IMR-90 (cell line): ENCODE measurements around the gene DDX4. TPM values are rescaled to one million over a fixed set of nuclear protein-coding genes. Genes with fewer than 3 reads are reported as not detected.

Source experiments
- ATAC-seq: fragments of 200-7000 bp; cut with Tn5 transposase; 2 replicates; pipeline ENCODE4 v1.9.1; 2020; ENCODE audit warnings: low read depth, mild to moderate bottlenecking, moderate library complexity
- BruUV-seq: library from RNA; stranded (reverse); fragments of 400-500 nt; replicated peaks from 2 replicates; lab custom pipeline; 2021; lab: Mats Ljungman, UMichigan
- CTCF ChIA-PET: fragments of 300-600 bp; formaldehyde crosslinking; extraction: SDS; loops from one replicate; lab custom pipeline; 2021; ENCODE audit warnings: antibody characterized with exemption; lab: Yijun Ruan, JAX
- POLR2A ChIA-PET: fragments of 300-600 bp; sonication (Branson Sonifier 250); formaldehyde crosslinking; loops from one replicate; lab custom pipeline; 2022; ENCODE audit warnings: antibody characterized with exemption; ENCODE audit not compliant: unreplicated experiment; lab: Charles Lee
- DNase-seq: peaks from one replicate; pipeline ENCODE4 v3.0.0; 2013
- H2AFZ ChIP-seq: replicated peaks from 2 replicates; pipeline ENCODE3; 2013; ENCODE audit warnings: low read length, mild to moderate bottlenecking; ENCODE audit not compliant: poor library complexity
- H2AK5ac ChIP-seq: 2 replicates; pipeline ENCODE4 v1.6.1; 2013; ENCODE audit warnings: low read depth, low read length, inconsistent platforms
- H2AK9ac ChIP-seq: replicated peaks from 2 replicates; pipeline ENCODE3; 2013; ENCODE audit warnings: mild to moderate bottlenecking, low read depth, low read length, moderate library complexity; ENCODE audit not compliant: poor library complexity
- H2BK120ac ChIP-seq: 2 replicates; pipeline ENCODE4 v1.6.1; 2013; ENCODE audit warnings: low read depth, low read length, inconsistent platforms
- H2BK15ac ChIP-seq: 3 replicates; pipeline ENCODE4 v1.6.1; 2013; ENCODE audit warnings: low read depth, low read length, inconsistent platforms
- H2BK20ac ChIP-seq: 2 replicates; pipeline ENCODE4 v1.6.1; 2013; ENCODE audit warnings: low read depth, mild to moderate bottlenecking, inconsistent platforms, low read length, moderate library complexity
- H2BK5ac ChIP-seq: 2 replicates; pipeline ENCODE4 v1.6.1; 2013; ENCODE audit warnings: mild to moderate bottlenecking, low read depth, low read length, inconsistent platforms; ENCODE audit not compliant: poor library complexity, severe bottlenecking
- H3K14ac ChIP-seq: replicated peaks from 2 replicates; pipeline ENCODE4 v1.6.1; 2013; ENCODE audit warnings: low read depth, low read length, inconsistent platforms
- H3K18ac ChIP-seq: 2 replicates; pipeline ENCODE4 v1.6.1; 2013; ENCODE audit warnings: low read depth, low read length, control low read depth
- H3K23ac ChIP-seq: 2 replicates; pipeline ENCODE4 v1.6.1; 2013; ENCODE audit warnings: low read depth, low read length, inconsistent platforms
- H3K27ac ChIP-seq: 2 replicates; pipeline ENCODE4 v1.5.1; 2013; ENCODE audit warnings: mild to moderate bottlenecking, control low read depth, low read length; ENCODE audit not compliant: insufficient read depth
- H3K27me3 ChIP-seq: 2 replicates; pipeline ENCODE4 v1.6.1; 2013; ENCODE audit warnings: low read length; ENCODE audit not compliant: control insufficient read depth, insufficient read depth
- H3K36me3 ChIP-seq: 2 replicates; pipeline ENCODE4 v1.6.1; 2013; ENCODE audit warnings: low read length, mixed read lengths; ENCODE audit not compliant: control insufficient read depth, insufficient read depth
- H3K4ac ChIP-seq: 2 replicates; pipeline ENCODE4 v1.6.1; 2013; ENCODE audit warnings: low read depth, low read length, inconsistent platforms
- H3K4me1 ChIP-seq: 2 replicates; pipeline ENCODE4 v1.6.1; 2013; ENCODE audit warnings: low read length, mixed read lengths; ENCODE audit not compliant: control insufficient read depth, insufficient read depth
- H3K4me2 ChIP-seq: 2 replicates; pipeline ENCODE4 v1.6.1; 2013; ENCODE audit warnings: low read depth, mild to moderate bottlenecking, control low read depth, low read length, moderate library complexity
- H3K4me3 ChIP-seq: 2 replicates; pipeline ENCODE4 v1.5.1; 2013; ENCODE audit warnings: low read depth, mild to moderate bottlenecking, control low read depth, low read length, moderate library complexity; ENCODE audit not compliant: insufficient read depth
- H3K56ac ChIP-seq: 2 replicates; pipeline ENCODE4 v1.6.1; 2013; ENCODE audit warnings: low read length, inconsistent platforms; ENCODE audit not compliant: insufficient read depth; ENCODE audit errors: extremely low read depth
- H3K79me1 ChIP-seq, 2 experiments: 2 replicates each; pipeline ENCODE4 v1.6.1; 2013; ENCODE audit warnings: low read length in 2 of 2, inconsistent platforms in 1 of 2, low read depth in 1 of 2
- H3K9ac ChIP-seq: 2 replicates; pipeline ENCODE4 v1.6.1; 2013; ENCODE audit warnings: low read depth, low read length, control low read depth
- H3K9me1 ChIP-seq: 2 replicates; pipeline ENCODE4 v1.6.1; 2013; ENCODE audit warnings: low read length, inconsistent platforms; ENCODE audit not compliant: insufficient read depth
- H3K9me3 ChIP-seq: 2 replicates; pipeline ENCODE4 v1.6.1; 2013; ENCODE audit warnings: low read length; ENCODE audit not compliant: control insufficient read depth, insufficient read depth
- H4K20me1 ChIP-seq: 2 replicates; pipeline ENCODE4 v1.6.1; 2013; ENCODE audit warnings: low read length, inconsistent platforms; ENCODE audit not compliant: insufficient read depth
- H4K5ac ChIP-seq: 2 replicates; pipeline ENCODE4 v1.6.1; 2013; ENCODE audit warnings: mild to moderate bottlenecking, low read depth, low read length, control low read depth
- H4K8ac ChIP-seq, 2 experiments: 2 replicates each; pipeline ENCODE4 v1.6.1; 2013; ENCODE audit warnings: low read depth in 2 of 2, low read length in 2 of 2, control low read depth in 1 of 2, inconsistent platforms in 1 of 2
- H4K91ac ChIP-seq: 2 replicates; pipeline ENCODE4 v1.6.1; 2013; ENCODE audit warnings: low read depth, low read length, inconsistent platforms; ENCODE audit not compliant: insufficient read depth
- BHLHE40 ChIP-seq: fragments of 150-350 bp; IDR thresholded peaks from 2 replicates; pipeline ENCODE4 v1.6.1; 2016; ENCODE audit warnings: mild to moderate bottlenecking, low read depth, low read length
- CHD1 ChIP-seq: IDR thresholded peaks from 2 replicates; pipeline ENCODE4 v1.6.1; 2012; ENCODE audit warnings: low read depth, low read length, improper control_type of control experiment
- ELK1 ChIP-seq: fragments of 150-350 bp; IDR thresholded peaks from 2 replicates; pipeline ENCODE4 v1.6.1; 2016; ENCODE audit warnings: low read depth, mild to moderate bottlenecking, low read length, moderate library complexity, borderline replicate concordance
- MAFK ChIP-seq: IDR thresholded peaks from 2 replicates; pipeline ENCODE4 v1.6.1; 2012; ENCODE audit warnings: low read depth, low read length, improper control_type of control experiment
- MAZ ChIP-seq: IDR thresholded peaks from 2 replicates; pipeline ENCODE4 v1.6.1; 2012; ENCODE audit warnings: low read depth, mild to moderate bottlenecking, low read length, improper control_type of control experiment, moderate library complexity, borderline replicate concordance
- MXI1 ChIP-seq: IDR thresholded peaks from 2 replicates; pipeline ENCODE4 v1.6.1; 2012; ENCODE audit warnings: low read depth, mild to moderate bottlenecking, low read length, moderate library complexity, borderline replicate concordance
- NFE2L2 ChIP-seq: fragments of 150-350 bp; IDR thresholded peaks from 2 replicates; pipeline ENCODE4 v1.6.1; 2016; ENCODE audit warnings: low read depth, mild to moderate bottlenecking, low read length
- POLR2A ChIP-seq: IDR thresholded peaks from 2 replicates; pipeline ENCODE4 v1.6.1; 2012; ENCODE audit warnings: mild to moderate bottlenecking, low read depth, low read length
- RCOR1 ChIP-seq: IDR thresholded peaks from 2 replicates; pipeline ENCODE4 v1.6.1; 2012; ENCODE audit warnings: mild to moderate bottlenecking, low read length, improper control_type of control experiment; ENCODE audit not compliant: insufficient replicate concordance
- RFX5 ChIP-seq: IDR thresholded peaks from 2 replicates; pipeline ENCODE4 v1.8.0; 2012; ENCODE audit warnings: low read depth, mild to moderate bottlenecking, low read length, moderate library complexity
- SMC3 ChIP-seq: fragments of 150-350 bp; IDR thresholded peaks from 2 replicates; pipeline ENCODE4 v1.6.1; 2016; ENCODE audit warnings: low read depth, mild to moderate bottlenecking, antibody characterized with exemption, low read length, moderate library complexity
- USF2 ChIP-seq: fragments of 150-350 bp; IDR thresholded peaks from 2 replicates; pipeline ENCODE4 v1.6.1; 2017; ENCODE audit warnings: mild to moderate bottlenecking, antibody characterized with exemption, low read length, low read depth
- WGBS, 2 experiments: methylation state at CpG; one replicate each; pipeline versions ENCODE4 v1.1.5 to v1.1.7; 2013; ENCODE audit warnings: missing lambda C conversion rate in 2 of 2; ENCODE audit not compliant: insufficient read length in 1 of 2; ENCODE audit errors: extremely low coverage in 2 of 2; 5-methylcytosine and 5-hydroxymethylcytosine counted together
- dilution Hi-C: fragments of 300-500 bp; cut with HindIII; formaldehyde crosslinking; loops from one replicate; pipeline ENCODE4 v1.14.3; 2018; ENCODE audit warnings: low sequenced_read_pairs; ENCODE audit not compliant: unreplicated experiment
- in situ Hi-C: fragments of 300-500 bp; cut with MboI; formaldehyde crosslinking; loops from 3 replicates; pipeline ENCODE4 v1.14.3; 2019; ENCODE audit warnings: low sequenced_read_pairs, inconsistent platforms, mixed read lengths
- intact Hi-C: fragments of 100-400 bp; cut with micrococcal nuclease; formaldehyde crosslinking; loops from 2 replicates; pipeline ENCODE4 v1.10.0; 2022
- polyA plus RNA-seq, 3 experiments: library from polyadenylated mRNA; depleted of rRNA; stranded (reverse); fragments of >200 nt; gene quantifications; 2 replicates each; pipeline ENCODE4 v1.2.3, GENCODE V29; 2012; ENCODE audit warnings: low replicate concordance in 1 of 3
- total RNA-seq: library from RNA; depleted of rRNA; stranded (reverse); fragments of >200 nt; gene quantifications from 2 replicates; pipeline ENCODE4 v1.2.3, GENCODE V29; 2012

DDX4 gene
- total and polyA plus RNA-seq, 2 of the 4 experiments (the other 2 are of a cell fraction): not detected

- ChIA-PET CTCF (no interaction called here), POLR2A (no interaction called here)
- H3K4ac ChIP-seq: no peak overlapping the region
- no TSS peak for BruUV-seq
- H3K4me2 ChIP-seq: no peak overlapping the region
- H3K9ac ChIP-seq: no peak overlapping the region
- TF ChIP-seq BHLHE40: no peak
- no peak for TF ChIP-seq ELK1
- TF ChIP-seq RFX5: no peak
- TF ChIP-seq MXI1: no peak
- no peak for TF ChIP-seq MAZ
- TF ChIP-seq SMC3: no peak
- no peak for TF ChIP-seq POLR2A
- TF ChIP-seq USF2: no peak
- TF ChIP-seq RCOR1: no peak
- TF ChIP-seq NFE2L2: no peak
- no peak for TF ChIP-seq MAFK
- no peak for TF ChIP-seq CHD1
- H3K27me3 ChIP-seq: peaks cover 3% of the 10 kb centered on the region
- H3K9me1 ChIP-seq: 0 out of 2 replicates have a peak, but pooled peaks cover 3% of the 10 kb centered on the region
- H2AK5ac ChIP-seq: no peak overlapping the region
- H3K36me3 ChIP-seq: no peaks in the 10 kb centered on the region
- no peak overlapping the region for H3K18ac ChIP-seq
- no peak overlapping the region for H2BK120ac ChIP-seq
- H2BK15ac ChIP-seq: no peak overlapping the region
- dilution Hi-C loops: no loop called here
- no peak overlapping the region for H3K56ac ChIP-seq
- DNase-seq (peak; percentile 5), ATAC-seq (no peak; the same call in 1 of the 2 replicates)
- no CpG with 5 or more reads among the region's 1 CpG for WGBS, 2 experiments
- no peak overlapping the region for H2BK5ac ChIP-seq
- no peak overlapping the region for H2BK20ac ChIP-seq
- H4K5ac ChIP-seq: no peak overlapping the region
- H3K79me1 ChIP-seq: no peaks in the 10 kb centered on the region
- H3K4me1 ChIP-seq: no peaks in the 10 kb centered on the region; the same call in 1 of the 2 replicates
- H3K9me3 ChIP-seq: no peaks in the 10 kb centered on the region
- no peak overlapping the region for H3K27ac ChIP-seq
- no peak overlapping the region for H4K8ac ChIP-seq
- no peak overlapping the region for H2AFZ ChIP-seq
- H3K23ac ChIP-seq: no peak overlapping the region
- intact Hi-C loops: no loop called here
- no peak overlapping the region for H3K4me3 ChIP-seq
- H3K14ac ChIP-seq: no peak overlapping the region
- no peak overlapping the region for H2AK9ac ChIP-seq
- H4K91ac ChIP-seq: no peak overlapping the region
- no peaks in the 10 kb centered on the region for H4K20me1 ChIP-seq
- in situ Hi-C loops: no loop called here
Measured at GRCh38 chr5:55773057-55773456, 35.2 kb downstream of the DDX4 start.
